ENCODE data around the gene CCDC30. TPM values are rescaled to one million over a fixed set of nuclear protein-coding genes. Genes with fewer than 3 reads are reported as not detected.
A peak's percentile ranks its signal among the peaks of the same experiment; 100 is the strongest.
"Not testable (repeated sequence)": the region's sequence is repeated elsewhere in the genome, so short reads cannot be mapped to it uniquely, and the experiment has no call there.

The CCDC30 gene
- total RNA-seq, 1 experiment from 2014 or later: 4.4 TPM

DNA sequence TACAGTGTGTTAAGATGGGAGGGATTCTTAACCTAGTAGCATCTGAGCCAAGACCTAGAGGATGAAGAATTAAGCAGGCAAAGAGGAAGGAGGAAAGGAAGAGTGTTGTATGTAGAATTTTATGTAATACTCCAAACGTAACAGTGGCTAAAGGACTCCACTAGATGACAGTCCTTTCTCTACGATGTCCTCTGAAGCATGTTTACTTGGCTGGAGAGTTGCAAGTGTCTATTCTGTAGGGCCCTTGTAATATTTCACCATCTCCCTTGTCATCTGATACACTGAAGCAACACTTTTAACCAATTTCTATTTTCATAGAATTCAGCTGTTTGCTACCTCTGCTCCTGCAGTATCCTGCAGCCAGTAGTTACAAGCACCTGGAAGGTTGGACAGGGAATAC lies 217.0 kb downstream of the CCDC30 start:
- TF ChIP-seq, protein P1, sequence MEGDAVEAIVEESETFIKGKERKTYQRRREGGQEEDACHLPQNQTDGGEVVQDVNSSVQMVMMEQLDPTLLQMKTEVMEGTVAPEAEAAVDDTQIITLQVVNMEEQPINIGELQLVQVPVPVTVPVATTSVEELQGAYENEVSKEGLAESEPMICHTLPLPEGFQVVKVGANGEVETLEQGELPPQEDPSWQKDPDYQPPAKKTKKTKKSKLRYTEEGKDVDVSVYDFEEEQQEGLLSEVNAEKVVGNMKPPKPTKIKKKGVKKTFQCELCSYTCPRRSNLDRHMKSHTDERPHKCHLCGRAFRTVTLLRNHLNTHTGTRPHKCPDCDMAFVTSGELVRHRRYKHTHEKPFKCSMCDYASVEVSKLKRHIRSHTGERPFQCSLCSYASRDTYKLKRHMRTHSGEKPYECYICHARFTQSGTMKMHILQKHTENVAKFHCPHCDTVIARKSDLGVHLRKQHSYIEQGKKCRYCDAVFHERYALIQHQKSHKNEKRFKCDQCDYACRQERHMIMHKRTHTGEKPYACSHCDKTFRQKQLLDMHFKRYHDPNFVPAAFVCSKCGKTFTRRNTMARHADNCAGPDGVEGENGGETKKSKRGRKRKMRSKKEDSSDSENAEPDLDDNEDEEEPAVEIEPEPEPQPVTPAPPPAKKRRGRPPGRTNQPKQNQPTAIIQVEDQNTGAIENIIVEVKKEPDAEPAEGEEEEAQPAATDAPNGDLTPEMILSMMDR (IDR thresholded peaks at IDR 0.05; ENCODE audit: unreplicated experiment): no peak
- no TSS peak for BruUV-seq (replicated peaks)
- H3K36me3 Mint-ChIP-seq (ENCODE audit: insufficient read depth, unreplicated experiment): peaks cover 53% of the 10 kb centered on the region
- intact Hi-C loops (cut with micrococcal nuclease; ENCODE audit: unreplicated experiment): no loop called here
- CTCF ChIA-PET: interaction anchor here (0.6 kb wide), 1 partner anchor 26 kb away, joined by 3 read pairs; no protein-coding TSS in a partner anchor
- peak overlapping the region; percentile 99 for H3K27ac Mint-ChIP-seq (ENCODE audit: unreplicated experiment)
- H3K9me3 Mint-ChIP-seq (ENCODE audit: low read depth, unreplicated experiment): no peaks in the 10 kb centered on the region
- H3K4me1 Mint-ChIP-seq (ENCODE audit: low read depth, unreplicated experiment): peaks cover 31% of the 10 kb centered on the region
- H3K27me3 Mint-ChIP-seq (ENCODE audit: unreplicated experiment): no peaks in the 10 kb centered on the region
- DNase-seq: no peak
- H3K4me3 Mint-ChIP-seq (ENCODE audit: low read depth, unreplicated experiment): peak overlapping the region; percentile 80

DNA sequence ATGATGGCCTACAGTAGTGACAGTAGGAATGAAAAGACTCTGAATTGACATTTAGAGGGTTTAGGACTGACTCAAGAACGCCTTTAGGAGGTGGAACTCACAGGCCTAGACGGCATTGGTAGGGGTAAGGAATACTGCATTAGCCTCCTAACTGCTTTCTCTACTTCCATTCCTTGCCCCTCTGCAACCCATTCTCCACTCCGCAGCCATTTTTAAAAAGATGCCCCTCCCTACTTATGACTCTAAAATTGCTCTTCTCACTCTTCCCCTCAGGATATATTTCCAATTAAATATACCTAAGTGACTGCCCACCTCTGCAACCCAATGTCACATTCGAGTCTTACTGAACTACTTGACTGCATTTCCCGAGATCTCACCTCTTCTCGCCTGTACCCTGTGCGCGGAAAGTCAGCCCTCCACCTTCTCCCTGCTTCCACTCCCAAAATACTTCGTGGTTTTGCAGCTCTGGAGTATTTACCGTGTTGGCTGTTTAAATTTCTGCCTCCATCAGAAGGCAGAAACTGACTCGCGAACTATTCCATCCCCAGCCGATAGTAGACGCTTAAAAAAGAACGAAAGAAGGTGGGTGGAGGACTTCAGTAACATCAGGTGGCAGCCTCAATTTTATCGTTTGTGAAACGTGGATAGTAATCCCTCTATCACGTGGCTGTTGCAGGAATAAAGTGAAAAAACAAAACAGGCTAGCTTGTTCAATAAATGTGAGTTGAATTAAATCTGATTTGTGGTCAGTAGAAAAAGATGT lies 218.0 kb downstream of the CCDC30 start:
- TF ChIP-seq, protein P1 (IDR thresholded peaks at IDR 0.05; ENCODE audit: unreplicated experiment): no peak
- H3K9me3 Mint-ChIP-seq (ENCODE audit: low read depth, unreplicated experiment): no peaks in the 10 kb centered on the region
- CTCF ChIA-PET: no interaction called here
- TSS peak; percentile 94 for BruUV-seq (replicated peaks)
- no peaks in the 10 kb centered on the region for H3K27me3 Mint-ChIP-seq (ENCODE audit: unreplicated experiment)
- intact Hi-C loops (cut with micrococcal nuclease; ENCODE audit: unreplicated experiment): no loop called here
- peak overlapping the region; percentile 80 for H3K4me3 Mint-ChIP-seq (ENCODE audit: low read depth, unreplicated experiment)
- no peak for DNase-seq
- H3K27ac Mint-ChIP-seq (ENCODE audit: unreplicated experiment): peak overlapping the region; percentile 99
- peaks cover 40% of the 10 kb centered on the region for H3K4me1 Mint-ChIP-seq (ENCODE audit: low read depth, unreplicated experiment)
- H3K36me3 Mint-ChIP-seq (ENCODE audit: insufficient read depth, unreplicated experiment): peaks cover 58% of the 10 kb centered on the region

DNA sequence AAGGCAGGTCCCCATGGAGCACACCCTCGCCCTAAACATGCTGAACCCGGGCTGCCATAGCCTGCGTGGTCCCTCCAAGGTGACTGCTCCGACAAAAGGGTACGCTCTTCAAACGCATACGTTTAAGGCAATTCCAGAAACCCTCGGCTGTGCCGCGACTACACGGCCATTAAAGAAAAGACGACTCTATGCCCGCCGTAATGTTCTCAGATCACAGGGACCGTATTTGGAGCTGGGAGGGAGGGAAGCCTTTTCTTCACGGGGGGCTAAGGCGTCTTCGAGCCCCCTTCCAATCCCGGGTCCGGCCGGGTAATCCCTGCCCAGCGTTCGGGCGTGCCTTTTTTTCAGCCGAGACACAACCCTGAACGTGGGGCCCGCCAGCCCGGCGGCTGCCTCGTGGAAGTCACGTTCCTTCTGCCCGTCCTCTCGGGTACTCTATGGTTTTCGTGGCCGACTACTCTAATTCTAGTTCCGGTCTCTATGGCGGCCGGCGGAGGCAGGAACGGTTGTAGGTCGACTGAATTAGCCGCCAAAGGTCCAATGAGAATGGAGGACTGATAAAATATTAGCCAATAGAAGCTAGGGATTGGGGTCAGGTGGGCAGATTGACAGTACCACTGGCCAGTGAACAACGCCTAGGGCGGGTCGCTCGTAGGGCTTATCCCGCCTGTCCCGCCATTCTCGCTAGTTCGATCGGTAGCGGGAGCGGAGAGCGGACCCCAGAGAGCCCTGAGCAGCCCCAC lies 218.8 kb downstream of the CCDC30 start, which contains the start of gene YBX1:
TSS of gene YBX1 (plus strand) at position 678 of the 743 bp plus-strand sequence. CDS start 148 bp downstream, outside the sequence.
- BruUV-seq (replicated peaks): no TSS peak
- no peaks in the 10 kb centered on the region for H3K9me3 Mint-ChIP-seq (ENCODE audit: low read depth, unreplicated experiment)
- no peaks in the 10 kb centered on the region for H3K27me3 Mint-ChIP-seq (ENCODE audit: unreplicated experiment)
- H3K4me3 Mint-ChIP-seq (ENCODE audit: low read depth, unreplicated experiment): peak within 1 kb of the TSS; percentile 80
- peak; percentile 96 for DNase-seq
- intact Hi-C loops (cut with micrococcal nuclease; ENCODE audit: unreplicated experiment): no loop called here
- peaks cover 48% of the 10 kb centered on the region for H3K4me1 Mint-ChIP-seq (ENCODE audit: low read depth, unreplicated experiment)
- H3K36me3 Mint-ChIP-seq (ENCODE audit: insufficient read depth, unreplicated experiment): peaks cover 58% of the 10 kb centered on the region
- CTCF ChIA-PET: interaction anchor here (0.5 to 1.6 kb wide), 6 partner anchors 10 to 223 kb away, joined by 3 to 16 read pairs (median 3); partner anchors contain the start of genes C1orf50, P3H1, PPIH and ZNF691
- H3K27ac Mint-ChIP-seq (ENCODE audit: unreplicated experiment): peak within 1 kb of the TSS; percentile 99
- TF ChIP-seq, protein P1 (IDR thresholded peaks at IDR 0.05; ENCODE audit: unreplicated experiment): no peak

DNA sequence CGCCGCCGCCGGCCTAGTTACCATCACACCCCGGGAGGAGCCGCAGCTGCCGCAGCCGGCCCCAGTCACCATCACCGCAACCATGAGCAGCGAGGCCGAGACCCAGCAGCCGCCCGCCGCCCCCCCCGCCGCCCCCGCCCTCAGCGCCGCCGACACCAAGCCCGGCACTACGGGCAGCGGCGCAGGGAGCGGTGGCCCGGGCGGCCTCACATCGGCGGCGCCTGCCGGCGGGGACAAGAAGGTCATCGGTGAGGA lies 219.3 kb downstream of the CCDC30 start:
- H3K36me3 Mint-ChIP-seq (ENCODE audit: insufficient read depth, unreplicated experiment): peaks cover 62% of the 10 kb centered on the region
- H3K9me3 Mint-ChIP-seq (ENCODE audit: low read depth, unreplicated experiment); DNase-seq; H3K27me3 Mint-ChIP-seq (ENCODE audit: unreplicated experiment); intact Hi-C loops (cut with micrococcal nuclease; ENCODE audit: unreplicated experiment); BruUV-seq (replicated peaks): not testable (repeated sequence)
- H3K27ac Mint-ChIP-seq (ENCODE audit: unreplicated experiment): peak overlapping the region; percentile 99
- H3K4me3 Mint-ChIP-seq (ENCODE audit: low read depth, unreplicated experiment): peak overlapping the region; percentile 80
- CTCF ChIA-PET: interaction anchor here (0.5 to 1.6 kb wide), 7 partner anchors 9 to 223 kb away, joined by 3 to 16 read pairs (median 3); partner anchors contain the start of genes C1orf50, P3H1, PPIH and ZNF691
- H3K4me1 Mint-ChIP-seq (ENCODE audit: low read depth, unreplicated experiment): peaks cover 52% of the 10 kb centered on the region

Data from Calu3 (cell line).